GM21619 (cell line): ENCODE measurements around the gene PTPN1.
"Not testable (repeated sequence)": the region's sequence is repeated elsewhere in the genome, so short reads cannot be mapped to it uniquely, and the experiment has no call there.

Experiments
- ATAC-seq: cut with Tn5 transposase; IDR thresholded peaks from one replicate; pipeline ENCODE4 v1.9.1; 2021; ENCODE audit not compliant: unreplicated experiment

PTPN1 gene

GRCh38 chr20:50602432-50603088 lies 92.4 kb downstream of the PTPN1 start:
- no peak for ATAC-seq

- no peak for ATAC-seq
Observed at GRCh38 chr20:50604451-50604850, 94.3 kb downstream of the PTPN1 start.

GRCh38 chr20:50605136-50605535 lies 95.0 kb downstream of the PTPN1 start:
- ATAC-seq = no peak

GRCh38 chr20:50607436-50607835 lies 97.3 kb downstream of the PTPN1 start:
- no peak for ATAC-seq

- ATAC-seq = no peak
Observed at GRCh38 chr20:50607850-50608749, 97.9 kb downstream of the PTPN1 start.

- no peak for ATAC-seq
Observed at GRCh38 chr20:50608750-50609104, 98.5 kb downstream of the PTPN1 start.

GRCh38 chr20:50609438-50609989 lies 99.3 kb downstream of the PTPN1 start:
- no peak for ATAC-seq

GRCh38 chr20:50610212-50610718 lies 100.1 kb downstream of the PTPN1 start:
- no peak for ATAC-seq

- no peak for ATAC-seq
Observed at GRCh38 chr20:50611128-50611810, 101.1 kb downstream of the PTPN1 start.

GRCh38 chr20:50613438-50614169 lies 103.4 kb downstream of the PTPN1 start:
- ATAC-seq = no peak

- no peak for ATAC-seq
Observed at GRCh38 chr20:50615407-50615806, 105.2 kb downstream of the PTPN1 start.

- no peak for ATAC-seq
Observed at GRCh38 chr20:50617022-50617421, 106.8 kb downstream of the PTPN1 start.

- no peak for ATAC-seq
Observed at GRCh38 chr20:50618537-50618936, 108.4 kb downstream of the PTPN1 start.

GRCh38 chr20:50620459-50620858 lies 110.3 kb downstream of the PTPN1 start:
- not testable (repeated sequence) for ATAC-seq

GRCh38 chr20:50621068-50621665 lies 111.0 kb downstream of the PTPN1 start:
- ATAC-seq = no peak

GRCh38 chr20:50624351-50625016 lies 114.3 kb downstream of the PTPN1 start:
- ATAC-seq = no peak

GRCh38 chr20:50625986-50626677 lies 115.9 kb downstream of the PTPN1 start:
- no peak for ATAC-seq

- no peak for ATAC-seq
Observed at GRCh38 chr20:50627747-50628146, 117.6 kb downstream of the PTPN1 start.

- ATAC-seq = no peak
Observed at GRCh38 chr20:50628332-50628731, 118.1 kb downstream of the PTPN1 start.
